SJCRH30 (cell line): ENCODE results near the gene CAB39. TPM values are rescaled to one million over a fixed set of nuclear protein-coding genes. Genes with fewer than 3 reads are reported as not detected.

Source experiments
- DNase-seq, 2 experiments: peaks; one replicate each; pipeline ENCODE4 v3.0.0-alpha.2; 2015 to 2020
- H3K27ac ChIP-seq: fragments of 250-450 bp; sonication (Bioruptor Pico); 2 replicates; pipeline ENCODE4 v1.5.1; 2020; ENCODE audit warnings: mild to moderate bottlenecking, moderate library complexity
- H3K27me3 ChIP-seq: fragments of 250-450 bp; sonication (Bioruptor Pico); 2 replicates; pipeline ENCODE4 v1.5.1; 2020; ENCODE audit warnings: mild to moderate bottlenecking, moderate library complexity
- H3K36me3 ChIP-seq: fragments of 250-450 bp; sonication (Bioruptor Pico); 2 replicates; pipeline ENCODE4 v1.5.1; 2020; ENCODE audit warnings: mild to moderate bottlenecking, moderate library complexity
- H3K4me1 ChIP-seq: fragments of 250-450 bp; sonication (Bioruptor Pico); 2 replicates; pipeline ENCODE4 v1.5.1; 2020; ENCODE audit warnings: mild to moderate bottlenecking, moderate library complexity
- H3K4me3 ChIP-seq: fragments of 250-450 bp; sonication (Bioruptor Pico); 2 replicates; pipeline ENCODE4 v1.5.1; 2020; ENCODE audit warnings: mild to moderate bottlenecking, moderate library complexity
- H3K9me3 ChIP-seq: fragments of 250-450 bp; sonication (Bioruptor Pico); replicated peaks from 2 replicates; pipeline ENCODE4 v1.5.1; 2020; ENCODE audit warnings: mild to moderate bottlenecking, moderate library complexity
- total RNA-seq: library from RNA; depleted of rRNA; stranded (reverse); fragments of >200 nt; shearing (Covaris generic); gene quantifications from 2 replicates; pipeline ENCODE4 v1.2.3, GENCODE V29; 2014

CAB39 gene
- total RNA-seq, 1 experiment from 2014 or later, result 53.5 TPM

DNA sequence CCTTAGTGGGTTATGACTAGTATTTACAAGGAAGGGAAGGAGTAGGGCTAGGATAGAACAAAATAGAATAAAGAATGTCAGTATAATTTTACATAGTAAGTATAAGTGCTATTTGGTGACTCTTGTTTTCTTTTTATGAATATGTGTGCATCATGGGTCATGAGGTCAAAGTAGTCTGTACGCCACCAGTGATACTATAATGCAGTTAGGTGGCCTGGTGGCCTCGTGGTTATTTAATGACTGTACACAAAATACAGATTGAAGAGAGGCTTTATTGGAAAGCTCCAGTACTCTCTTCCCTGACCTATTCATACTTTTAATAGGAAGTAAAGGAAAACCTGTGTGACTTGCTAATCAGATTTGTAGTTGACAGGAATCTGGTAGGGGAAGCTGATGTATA, 27.3 kb downstream of the CAB39 start:
- Histone ChIP-seq H3K4me3 (no peak overlapping the region), H3K27ac (no peak overlapping the region), H3K36me3 (0 out of 2 replicates have a peak, but pooled peaks cover 5% of the 10 kb centered on the region), H3K9me3 (no peaks in the 10 kb centered on the region), H3K27me3 (no peaks in the 10 kb centered on the region), H3K4me1 (no peaks in the 10 kb centered on the region)
- no peak for DNase-seq

- DNase-seq, result no peak
- Histone ChIP-seq H3K36me3 (peaks cover 5% of the 10 kb centered on the region; the same call in 1 of the 2 replicates), H3K9me3 (no peaks in the 10 kb centered on the region), H3K27me3 (no peaks in the 10 kb centered on the region), H3K4me3 (no peak overlapping the region), H3K4me1 (no peaks in the 10 kb centered on the region), H3K27ac (no peak overlapping the region)
Observed at GRCh38 chr2:230742781-230743180, 30.1 kb downstream of the CAB39 start.

DNA sequence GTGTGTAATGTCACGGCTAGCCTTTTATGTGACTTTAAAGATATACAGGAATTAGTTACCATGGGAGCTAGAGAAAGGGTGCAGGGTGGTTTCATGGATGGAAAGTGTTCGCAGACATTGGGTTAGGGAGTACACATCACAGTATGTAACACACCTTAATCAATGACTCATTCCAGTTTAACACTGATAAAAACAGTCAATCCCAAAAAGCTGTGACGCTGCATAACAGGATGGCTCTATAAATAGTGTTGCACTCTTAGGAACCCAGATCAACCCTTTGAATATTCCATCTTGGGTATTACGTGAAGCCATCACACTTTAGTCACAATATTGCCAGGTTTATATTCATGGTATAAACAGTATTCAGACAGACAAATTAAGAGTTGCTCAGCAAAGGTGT, 33.6 kb downstream of the CAB39 start:
- no peaks in the 10 kb centered on the region for H3K27me3 ChIP-seq
- peaks cover 6% of the 10 kb centered on the region; the same call in 1 of the 2 replicates for H3K4me1 ChIP-seq
- H3K36me3 ChIP-seq, result peaks cover 8% of the 10 kb centered on the region; the same call in 1 of the 2 replicates
- H3K27ac ChIP-seq, result no peak overlapping the region
- no peak for DNase-seq
- no peak overlapping the region for H3K4me3 ChIP-seq
- 0 out of 2 replicates have a peak, but pooled peaks cover 4% of the 10 kb centered on the region for H3K9me3 ChIP-seq

- Histone ChIP-seq H3K4me3 (no peak overlapping the region), H3K27ac (no peak overlapping the region)
- DNase-seq, result no peak
Observed at GRCh38 chr2:230748087-230748486, 35.4 kb downstream of the CAB39 start.

GRCh38 chr2:230749111-230749510, 36.5 kb downstream of the CAB39 start:
- H3K9me3 ChIP-seq, result 0 out of 2 replicates have a peak, but pooled peaks cover 4% of the 10 kb centered on the region
- no peak overlapping the region for H3K27ac ChIP-seq
- H3K27me3 ChIP-seq, result no peaks in the 10 kb centered on the region
- peaks cover 10% of the 10 kb centered on the region; the same call in 1 of the 2 replicates for H3K4me1 ChIP-seq
- DNase-seq, result no peak
- H3K4me3 ChIP-seq, result no peak overlapping the region
- peaks cover 8% of the 10 kb centered on the region for H3K36me3 ChIP-seq

More at GRCh38 chr2:230748087-230748486, 35.4 kb downstream of the CAB39 start:
- Histone ChIP-seq H3K27me3 (no peaks in the 10 kb centered on the region), H3K4me1 (peaks cover 10% of the 10 kb centered on the region; the same call in 1 of the 2 replicates), H3K9me3 (0 out of 2 replicates have a peak, but pooled peaks cover 4% of the 10 kb centered on the region), H3K36me3 (peaks cover 8% of the 10 kb centered on the region)

GRCh38 chr2:230751062-230751461, 38.4 kb downstream of the CAB39 start:
- DNase-seq, result peak; percentile 23 to 51
- H3K4me3 ChIP-seq, result no peak overlapping the region

GRCh38 chr2:230754200-230754599, 41.6 kb downstream of the CAB39 start:
- Histone ChIP-seq H3K9me3 (0 out of 2 replicates have a peak, but pooled peaks cover 4% of the 10 kb centered on the region), H3K36me3 (peaks cover 8% of the 10 kb centered on the region), H3K27ac (no peak overlapping the region), H3K4me1 (peaks cover 16% of the 10 kb centered on the region), H3K4me3 (no peak overlapping the region), H3K27me3 (no peaks in the 10 kb centered on the region)
- no peak for DNase-seq

More at GRCh38 chr2:230751062-230751461, 38.4 kb downstream of the CAB39 start:
- Histone ChIP-seq H3K27ac (peak overlapping the region; percentile 9; the same call in 1 of the 2 replicates), H3K36me3 (peaks cover 8% of the 10 kb centered on the region), H3K4me1 (peaks cover 10% of the 10 kb centered on the region; the same call in 1 of the 2 replicates), H3K27me3 (no peaks in the 10 kb centered on the region), H3K9me3 (0 out of 2 replicates have a peak, but pooled peaks cover 4% of the 10 kb centered on the region)

- H3K27ac ChIP-seq, result no peak overlapping the region
Observed at GRCh38 chr2:230757476-230757875, 44.8 kb downstream of the CAB39 start.

DNA sequence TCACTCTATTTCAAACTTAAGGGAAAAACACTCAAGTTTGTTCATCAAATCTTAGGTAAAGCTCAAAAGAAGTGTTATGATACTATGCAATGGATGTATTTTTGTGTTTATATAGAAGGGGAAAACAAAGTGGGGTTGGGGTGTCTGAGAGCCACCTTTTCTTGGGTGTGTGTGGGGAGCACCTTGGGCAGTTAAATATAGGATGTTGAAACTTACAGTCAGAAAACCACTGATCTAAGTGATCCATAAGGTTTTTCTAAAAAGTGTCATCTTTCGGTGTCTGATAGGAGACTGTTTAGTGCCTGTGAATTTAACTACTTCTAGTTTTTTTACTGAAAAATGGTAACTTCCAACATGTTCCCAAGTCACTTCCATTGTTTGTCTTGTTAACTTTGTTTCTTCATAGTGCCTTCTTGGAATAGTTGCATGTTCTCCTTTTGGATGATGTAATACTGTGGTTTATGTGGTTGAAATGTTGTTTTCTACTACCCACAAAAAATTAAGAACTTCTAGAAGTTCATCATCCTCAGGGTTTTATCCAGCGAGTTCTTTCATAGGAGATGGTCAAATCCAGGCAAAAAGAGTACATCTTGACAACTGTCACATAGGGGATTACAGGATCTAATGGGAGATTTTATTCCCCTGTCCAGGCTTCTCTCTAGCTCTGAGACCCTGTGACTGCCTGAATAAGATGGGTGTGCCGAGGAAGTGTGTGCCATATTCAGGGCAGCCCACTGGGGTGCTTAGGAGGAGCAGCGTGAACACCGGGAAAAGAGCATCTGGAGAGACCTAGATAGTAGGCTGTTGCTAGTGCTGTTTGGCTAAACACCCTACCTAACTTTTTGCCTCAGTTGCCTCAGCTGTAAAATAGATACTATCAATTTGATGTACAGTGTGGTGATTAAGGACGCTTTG, 46.2 kb downstream of the CAB39 start:
- Histone ChIP-seq H3K4me3 (no peak overlapping the region), H3K4me1 (peaks cover 6% of the 10 kb centered on the region), H3K9me3 (no peaks in the 10 kb centered on the region), H3K36me3 (peaks cover 11% of the 10 kb centered on the region), H3K27ac (no peak overlapping the region), H3K27me3 (no peaks in the 10 kb centered on the region)
- no peak for DNase-seq

More at GRCh38 chr2:230757476-230757875, 44.8 kb downstream of the CAB39 start:
- no peaks in the 10 kb centered on the region for H3K9me3 ChIP-seq
- DNase-seq, result no peak
- peaks cover 6% of the 10 kb centered on the region for H3K4me1 ChIP-seq
- H3K4me3 ChIP-seq, result no peak overlapping the region
- H3K36me3 ChIP-seq, result peaks cover 7% of the 10 kb centered on the region
- H3K27me3 ChIP-seq, result no peaks in the 10 kb centered on the region

GRCh38 chr2:230759481-230760167, 47.0 kb downstream of the CAB39 start:
- H3K4me1 ChIP-seq, result peaks cover 6% of the 10 kb centered on the region
- no peaks in the 10 kb centered on the region for H3K9me3 ChIP-seq
- H3K36me3 ChIP-seq, result peaks cover 14% of the 10 kb centered on the region
- no peak overlapping the region for H3K27ac ChIP-seq
- no peak for DNase-seq
- no peak overlapping the region for H3K4me3 ChIP-seq
- no peaks in the 10 kb centered on the region for H3K27me3 ChIP-seq

- H3K9me3 ChIP-seq, result no peaks in the 10 kb centered on the region
- H3K4me3 ChIP-seq, result no peak overlapping the region
- H3K4me1 ChIP-seq, result peaks cover 6% of the 10 kb centered on the region
- no peak overlapping the region for H3K27ac ChIP-seq
- no peaks in the 10 kb centered on the region for H3K27me3 ChIP-seq
- no peak for DNase-seq
- H3K36me3 ChIP-seq, result peaks cover 19% of the 10 kb centered on the region
Observed at GRCh38 chr2:230761704-230762103, 49.1 kb downstream of the CAB39 start.

DNA sequence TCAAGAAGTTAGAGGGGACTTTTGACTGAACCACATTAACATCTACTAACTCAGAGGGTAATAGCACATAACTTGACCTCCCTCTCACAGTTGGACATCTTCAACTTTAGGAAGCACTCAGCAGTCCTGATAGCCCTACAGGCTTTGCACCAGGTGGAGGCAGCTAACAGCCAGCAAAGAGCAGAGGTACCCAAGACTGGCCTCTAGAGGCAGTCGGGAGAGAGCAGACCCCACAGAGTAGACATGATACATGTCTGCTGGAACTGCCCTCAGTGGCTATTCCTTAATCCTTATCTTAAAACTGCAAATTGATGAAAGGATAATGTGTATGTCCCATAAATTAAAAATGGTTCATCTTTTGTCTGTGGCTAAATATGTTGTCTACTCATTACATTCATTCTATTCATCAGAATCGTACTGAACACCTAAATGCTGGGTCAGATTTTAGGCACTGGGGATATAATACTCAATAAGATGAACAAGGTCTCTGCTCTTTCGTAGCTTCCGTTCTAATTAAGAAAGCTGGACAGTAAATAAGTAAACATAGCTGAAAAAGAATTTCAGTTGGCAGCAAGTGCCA, 49.8 kb downstream of the CAB39 start:
- Histone ChIP-seq H3K27me3 (no peaks in the 10 kb centered on the region), H3K4me3 (no peak overlapping the region), H3K27ac (no peak overlapping the region), H3K36me3 (peaks cover 19% of the 10 kb centered on the region), H3K4me1 (peaks cover 6% of the 10 kb centered on the region), H3K9me3 (no peaks in the 10 kb centered on the region)
- peak; percentile 13 to 25 for DNase-seq

- Histone ChIP-seq H3K9me3 (no peaks in the 10 kb centered on the region; the same call in 1 of the 2 replicates), H3K4me3 (no peak overlapping the region), H3K4me1 (no peaks in the 10 kb centered on the region), H3K27me3 (no peaks in the 10 kb centered on the region), H3K27ac (no peak overlapping the region), H3K36me3 (peaks cover 24% of the 10 kb centered on the region)
- no peak for DNase-seq
Observed at GRCh38 chr2:230764346-230764745, 51.7 kb downstream of the CAB39 start.

DNA sequence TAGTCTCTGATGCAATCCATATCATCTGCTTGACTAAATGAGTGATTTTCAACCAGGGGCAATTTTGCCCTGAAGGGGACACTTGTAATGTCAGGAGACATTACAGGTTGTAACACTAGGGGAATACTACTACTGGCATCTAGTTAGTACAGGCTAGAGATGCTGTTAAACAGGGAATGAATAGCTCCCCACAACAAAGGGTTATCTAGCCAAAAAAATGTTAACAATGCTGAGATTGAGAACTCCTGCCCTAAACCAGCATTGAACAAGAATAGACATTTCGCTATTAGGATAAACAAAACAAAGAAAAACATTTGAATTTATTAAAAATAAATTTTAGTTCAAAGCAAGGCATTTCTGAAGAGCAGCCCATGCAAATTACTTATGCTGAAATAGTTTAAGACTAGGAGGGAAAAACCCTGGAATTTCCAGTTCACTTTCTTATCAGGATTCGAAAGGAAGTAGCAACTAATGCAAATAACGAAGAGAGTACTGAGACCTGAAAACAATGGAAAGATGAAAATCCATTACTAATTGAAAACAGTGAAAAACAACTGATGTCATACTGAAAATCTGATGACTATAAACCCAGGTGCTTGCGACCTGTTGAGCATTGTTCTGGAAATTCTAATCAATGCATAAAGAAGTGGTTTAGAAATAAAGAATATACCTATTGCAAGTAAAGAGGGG, 53.1 kb downstream of the CAB39 start:
- H3K4me1 ChIP-seq, result no peaks in the 10 kb centered on the region
- DNase-seq, result no peak
- no peak overlapping the region for H3K27ac ChIP-seq
- no peaks in the 10 kb centered on the region; the same call in 1 of the 2 replicates for H3K9me3 ChIP-seq
- no peaks in the 10 kb centered on the region for H3K27me3 ChIP-seq
- peaks cover 23% of the 10 kb centered on the region for H3K36me3 ChIP-seq
- no peak overlapping the region for H3K4me3 ChIP-seq
